Rectal smooth muscle tissue (tissue), 1 donor: Measurements from ENCODE around the gene TOP3A.
"Not testable (repeated sequence)": the region's sequence is repeated elsewhere in the genome, so short reads cannot be mapped to it uniquely, and the experiment has no call there.

Experiments
- H3K27ac ChIP-seq: one replicate; pipeline ENCODE4 v1.7.0; 2013; ENCODE audit warnings: low read depth, low read length, inconsistent platforms
- H3K27me3 ChIP-seq: one replicate; pipeline ENCODE4 v1.7.0; 2013; ENCODE audit warnings: low read length; ENCODE audit not compliant: control insufficient read depth, insufficient read depth
- H3K36me3 ChIP-seq: one replicate; pipeline ENCODE4 v1.7.0; 2013; ENCODE audit warnings: low read length; ENCODE audit not compliant: control insufficient read depth, insufficient read depth
- H3K4me1 ChIP-seq: one replicate; pipeline ENCODE4 v1.7.0; 2013; ENCODE audit warnings: low read length; ENCODE audit not compliant: control insufficient read depth, insufficient read depth
- H3K4me3 ChIP-seq: one replicate; pipeline ENCODE4 v1.7.0; 2013; ENCODE audit warnings: low read length
- H3K9ac ChIP-seq: one replicate; pipeline ENCODE4 v1.7.0; 2013; ENCODE audit warnings: low read length

Gene TOP3A

DNA sequence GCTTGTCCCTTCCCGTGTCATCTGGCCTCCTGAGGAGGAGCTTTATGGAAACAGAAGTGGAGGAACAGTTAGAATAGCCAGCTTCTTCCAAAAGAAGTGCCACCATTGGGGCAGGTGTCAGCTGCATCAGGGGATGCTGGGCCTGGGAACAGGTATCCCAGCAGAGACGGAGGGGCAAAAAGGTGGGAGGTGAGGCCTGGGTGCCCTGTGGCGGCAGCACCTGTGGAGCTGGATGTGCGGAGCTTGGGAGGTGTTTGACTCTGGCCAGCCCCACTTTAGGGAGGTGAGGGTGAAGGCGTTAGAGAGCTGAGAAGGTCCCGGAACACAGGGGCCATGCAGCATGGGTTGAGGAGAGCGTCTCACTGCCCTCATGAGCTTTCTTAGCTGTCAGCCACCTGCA lies 5.5 kb upstream of the TOP3A start:
- Histone ChIP-seq H3K9ac (no peak overlapping the region), H3K27me3 (no peaks in the 10 kb centered on the region), H3K27ac (no peak overlapping the region), H3K4me3 (peak overlapping the region; percentile 33), H3K4me1 (peaks cover 25% of the 10 kb centered on the region), H3K36me3 (peaks cover 30% of the 10 kb centered on the region)

DNA sequence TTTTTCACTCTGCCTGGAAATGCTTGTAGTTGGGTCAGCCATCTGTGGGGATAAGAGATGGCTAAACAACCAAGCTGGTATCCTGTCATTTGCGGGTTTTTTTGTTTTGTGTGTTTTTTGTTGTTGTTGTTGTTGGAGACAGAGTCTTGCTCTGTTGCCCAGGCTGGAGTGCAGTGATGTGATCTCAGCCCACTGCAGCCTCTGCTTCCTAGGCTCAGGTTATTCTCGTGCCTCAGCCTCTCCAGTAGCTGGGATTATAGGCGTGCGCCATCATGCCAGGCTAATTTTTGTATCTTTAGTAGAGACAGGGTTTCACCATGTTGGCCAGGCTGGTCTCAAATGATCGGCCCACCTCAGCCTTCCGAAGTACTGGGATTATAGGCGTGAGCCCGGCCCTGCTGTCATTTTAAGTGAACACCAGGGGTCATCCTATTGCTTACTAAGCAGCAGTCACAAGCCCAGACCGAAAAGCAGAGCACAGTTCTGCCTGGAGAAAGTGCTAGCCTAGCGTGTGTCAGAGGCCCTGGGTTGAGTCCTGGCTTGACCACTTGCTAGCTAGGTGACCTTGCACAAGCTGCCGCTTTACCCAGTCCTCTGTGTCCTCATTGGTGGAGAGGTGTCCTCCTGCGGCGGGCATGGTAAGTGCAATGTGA lies 4.9 kb upstream of the TOP3A start:
- H3K27ac ChIP-seq: no peak overlapping the region
- H3K4me1 ChIP-seq: peaks cover 25% of the 10 kb centered on the region
- H3K4me3 ChIP-seq: peak overlapping the region; percentile 33
- peaks cover 28% of the 10 kb centered on the region for H3K36me3 ChIP-seq
- no peak overlapping the region for H3K9ac ChIP-seq
- H3K27me3 ChIP-seq: no peaks in the 10 kb centered on the region

DNA sequence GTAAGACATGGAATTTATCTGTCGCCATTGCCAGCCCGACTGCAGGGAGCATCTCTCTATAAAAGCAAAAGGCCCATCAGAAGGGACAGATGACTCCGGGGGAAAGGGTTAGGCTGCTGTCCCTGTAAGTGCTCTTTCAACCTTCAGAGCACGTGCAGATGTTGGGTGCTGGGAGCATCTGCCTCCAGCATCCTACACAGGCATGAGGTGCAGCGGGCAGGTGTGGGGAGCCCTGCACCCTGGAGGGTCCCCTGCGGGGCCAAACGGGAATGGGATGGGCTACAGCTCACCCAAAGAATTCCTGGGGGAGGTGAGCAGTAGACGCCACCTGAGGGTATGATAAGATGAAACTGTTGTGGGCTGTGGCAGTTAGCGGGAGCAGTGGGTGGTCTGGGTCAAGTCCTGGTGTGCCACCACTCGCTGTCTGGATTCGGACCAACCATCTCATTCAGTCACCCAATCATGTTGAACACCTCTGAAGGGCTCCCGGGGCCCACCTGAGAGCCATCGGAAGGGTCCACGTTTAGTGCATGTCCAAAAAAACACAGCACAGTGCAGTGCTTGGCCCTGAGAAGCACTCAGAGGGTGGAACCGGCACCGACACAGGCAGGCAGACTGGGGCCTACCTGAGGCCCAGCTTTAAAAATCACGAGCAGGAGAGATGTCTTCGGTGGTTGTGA lies 4.1 kb upstream of the TOP3A start:
- no peak overlapping the region for H3K27ac ChIP-seq
- H3K9ac ChIP-seq: no peak overlapping the region
- peaks cover 21% of the 10 kb centered on the region for H3K36me3 ChIP-seq
- no peak overlapping the region for H3K4me3 ChIP-seq
- no peaks in the 10 kb centered on the region for H3K27me3 ChIP-seq
- peaks cover 29% of the 10 kb centered on the region for H3K4me1 ChIP-seq

DNA sequence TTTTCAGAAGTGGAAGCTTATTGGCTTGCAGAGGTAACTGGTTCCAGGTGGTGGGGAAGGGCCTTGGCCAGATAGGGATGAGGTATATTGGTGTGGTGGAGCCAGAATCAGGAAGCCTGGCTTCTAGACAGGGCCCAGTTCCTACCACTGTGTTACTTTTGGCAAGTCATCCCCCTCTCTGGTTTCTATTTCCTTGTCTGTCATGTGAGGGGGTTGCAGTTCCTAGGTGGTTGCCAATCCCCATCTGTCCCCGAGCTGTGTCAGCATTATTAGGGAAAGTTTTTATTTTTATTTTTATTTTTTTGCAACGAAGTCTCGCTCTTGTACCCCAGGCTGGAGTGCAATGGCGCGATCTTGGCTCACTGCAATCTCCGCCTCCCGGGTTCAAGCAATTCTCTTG lies 3.3 kb upstream of the TOP3A start:
- Histone ChIP-seq H3K4me3 (no peak overlapping the region), H3K36me3 (peaks cover 13% of the 10 kb centered on the region), H3K9ac (no peak overlapping the region), H3K27me3 (no peaks in the 10 kb centered on the region), H3K4me1 (peaks cover 34% of the 10 kb centered on the region), H3K27ac (no peak overlapping the region)

DNA sequence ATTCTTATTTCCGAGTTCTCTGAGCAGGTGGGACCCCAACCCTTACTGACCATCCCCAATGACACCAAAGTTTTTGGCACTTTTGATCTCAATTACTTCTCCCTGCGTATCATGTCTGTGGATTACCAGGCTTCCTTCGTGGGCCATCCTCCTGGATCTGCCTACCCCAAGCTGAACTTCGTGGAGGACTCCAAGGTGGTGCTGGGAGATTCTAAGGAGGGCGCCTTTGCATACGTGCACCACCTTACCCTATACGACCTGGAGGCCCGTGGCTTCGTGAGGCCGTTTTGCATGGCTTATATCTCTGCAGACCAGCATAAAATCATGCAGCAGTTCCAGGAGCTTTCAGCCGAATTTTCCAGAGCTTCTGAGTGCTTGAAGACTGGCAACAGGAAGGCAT lies 1.2 kb upstream of the TOP3A start:
- Histone ChIP-seq H3K4me3 (peak overlapping the region; percentile 95), H3K27me3 (no peaks in the 10 kb centered on the region), H3K36me3 (peaks cover 3% of the 10 kb centered on the region), H3K4me1 (peaks cover 34% of the 10 kb centered on the region), H3K27ac (peak overlapping the region; percentile 92), H3K9ac (peak overlapping the region; percentile 1)

DNA sequence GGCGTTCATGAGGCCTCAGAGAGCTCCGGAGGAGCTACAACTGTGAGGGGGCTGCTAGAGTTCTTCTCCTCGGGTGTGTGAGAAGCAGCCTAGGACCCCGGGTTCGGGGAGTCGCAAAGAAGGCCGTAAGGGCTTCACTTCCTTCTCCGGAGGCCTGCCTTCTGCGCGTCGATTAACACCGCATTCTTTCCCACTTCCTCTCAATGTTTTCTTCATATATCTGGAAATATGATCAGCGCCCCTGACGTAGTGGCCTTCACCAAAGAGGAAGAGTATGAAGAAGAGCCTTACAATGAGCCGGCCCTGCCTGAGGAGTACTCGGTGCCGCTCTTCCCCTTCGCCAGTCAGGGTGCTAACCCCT lies 748 bp upstream of the TOP3A start:
- peak overlapping the region; percentile 86 for H3K9ac ChIP-seq
- H3K4me3 ChIP-seq: peak overlapping the region; percentile 95
- peaks cover 34% of the 10 kb centered on the region for H3K4me1 ChIP-seq
- H3K36me3 ChIP-seq: peaks cover 3% of the 10 kb centered on the region
- no peaks in the 10 kb centered on the region for H3K27me3 ChIP-seq
- H3K27ac ChIP-seq: peak overlapping the region; percentile 92

DNA sequence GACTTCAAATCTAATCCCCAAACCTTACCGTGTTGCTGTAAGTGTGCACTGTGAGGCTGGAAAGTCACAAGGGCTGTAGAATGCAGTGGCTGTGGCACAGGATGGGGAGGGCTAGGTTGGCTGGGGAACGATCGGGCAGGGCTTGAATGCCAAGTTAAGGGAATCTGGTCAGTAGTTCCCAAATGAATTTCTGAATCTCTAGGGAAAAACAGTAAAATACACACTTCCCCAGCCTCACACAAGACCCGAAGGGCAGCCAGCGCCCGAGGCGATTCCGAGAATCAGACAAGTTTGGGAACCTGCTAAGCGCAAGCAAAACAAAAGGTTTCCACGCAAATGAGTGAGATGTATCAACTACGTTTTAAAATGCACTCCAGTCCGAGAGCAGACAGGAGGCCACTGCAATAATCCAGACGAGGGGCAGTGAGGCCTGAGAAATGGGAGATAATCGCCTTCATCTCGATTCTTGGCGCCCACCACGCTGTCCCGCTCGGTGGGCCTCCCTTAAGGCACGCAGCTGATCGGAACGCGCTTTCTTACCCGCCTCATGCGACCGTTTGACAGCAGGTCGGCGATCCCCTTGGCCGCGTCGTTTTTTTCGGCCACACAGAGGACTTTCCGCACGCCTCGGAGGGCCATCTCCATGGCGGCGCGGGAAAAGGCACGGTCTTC lies 599 bp downstream of the TOP3A start:
- Histone ChIP-seq H3K36me3 (peaks cover under 1% of the 10 kb centered on the region), H3K4me1 (peaks cover 28% of the 10 kb centered on the region), H3K27me3 (no peaks in the 10 kb centered on the region), H3K4me3 (peak overlapping the region; percentile 95), H3K27ac (peak overlapping the region; percentile 92), H3K9ac (peak overlapping the region; percentile 19)

DNA sequence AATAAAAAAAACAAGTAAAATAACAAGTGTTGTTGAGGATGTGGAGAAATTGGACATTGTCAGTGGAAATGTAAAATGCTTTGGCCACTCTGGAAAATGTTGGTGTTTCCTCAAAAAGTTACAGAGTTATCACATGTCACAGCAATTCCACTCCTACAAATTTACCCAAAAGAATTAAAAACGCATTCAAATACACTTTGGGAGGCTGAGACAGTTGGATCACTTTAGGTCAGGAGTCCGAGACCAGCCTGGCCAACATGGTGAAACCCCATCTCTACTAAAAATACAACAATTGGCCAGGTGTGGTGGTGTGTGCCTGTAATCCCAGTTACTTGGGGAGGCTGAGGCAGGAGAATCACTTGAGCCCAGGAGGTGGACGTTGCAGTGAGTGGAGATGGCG lies 5.6 kb downstream of the TOP3A start:
- peaks cover 16% of the 10 kb centered on the region for H3K36me3 ChIP-seq
- no peak overlapping the region for H3K9ac ChIP-seq
- H3K4me3 ChIP-seq: no peak overlapping the region
- peaks cover 8% of the 10 kb centered on the region for H3K4me1 ChIP-seq
- no peak overlapping the region for H3K27ac ChIP-seq
- H3K27me3 ChIP-seq: no peaks in the 10 kb centered on the region

DNA sequence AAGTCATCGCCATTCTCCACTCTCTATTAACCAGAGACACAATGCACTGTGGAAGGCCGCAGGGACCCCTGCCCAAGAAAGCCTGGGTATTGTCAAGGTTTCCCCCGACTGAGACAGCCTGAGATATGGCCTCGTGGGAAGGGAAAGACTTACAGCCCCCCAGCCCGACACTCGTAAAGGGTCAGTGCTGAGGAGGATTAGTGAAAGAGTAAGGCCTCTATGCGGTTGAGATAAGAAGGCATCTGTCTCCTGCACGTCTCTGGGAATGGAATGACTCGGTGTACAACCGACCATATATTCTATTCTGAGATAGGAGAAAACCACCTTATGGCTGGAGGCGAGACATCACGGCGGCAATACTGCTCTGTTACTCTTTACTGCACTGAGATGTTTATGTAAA lies 11.6 kb downstream of the TOP3A start:
- not testable (repeated sequence) for H3K4me3 ChIP-seq, H3K27me3 ChIP-seq, H3K9ac ChIP-seq, H3K27ac ChIP-seq, H3K4me1 ChIP-seq
- H3K36me3 ChIP-seq: peaks cover 46% of the 10 kb centered on the region

DNA sequence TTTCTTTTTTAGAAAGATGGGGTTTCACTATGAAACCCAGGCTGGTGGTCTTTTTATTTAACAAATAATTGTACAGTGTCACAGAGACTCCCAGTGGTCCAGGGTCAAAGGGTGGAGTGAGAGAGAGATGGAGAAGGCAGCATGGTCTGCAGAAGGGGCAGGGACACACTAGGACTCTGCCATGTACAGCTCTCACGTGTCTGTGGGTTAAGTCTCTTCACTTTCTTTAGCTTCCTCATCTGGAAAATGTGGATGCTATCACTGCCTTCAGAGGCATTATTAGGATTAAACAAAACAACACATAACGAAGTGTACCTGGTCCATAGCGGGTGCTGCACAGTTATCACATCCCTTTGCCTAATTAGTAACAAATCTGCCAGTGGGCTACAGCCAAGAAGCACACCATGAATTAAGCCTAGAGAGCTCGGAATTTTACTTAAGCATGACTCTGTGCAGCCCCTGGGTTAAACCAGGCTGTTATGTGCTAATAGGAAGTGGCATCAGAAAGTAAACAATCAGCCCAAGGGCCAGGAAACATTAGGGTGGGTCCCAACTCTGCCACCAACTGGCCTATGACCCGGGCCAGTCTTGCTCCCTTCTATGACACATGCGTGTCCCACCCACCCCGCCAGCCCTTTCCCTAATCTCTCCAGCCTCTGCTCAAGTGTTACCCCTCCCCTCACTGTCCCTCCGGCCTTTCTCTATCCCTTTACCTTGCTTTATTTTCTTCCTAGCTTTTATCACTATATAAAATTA lies 13.9 kb downstream of the TOP3A start:
- H3K27me3 ChIP-seq: no peaks in the 10 kb centered on the region
- no peak overlapping the region for H3K4me3 ChIP-seq
- H3K36me3 ChIP-seq: peaks cover 37% of the 10 kb centered on the region
- H3K27ac ChIP-seq: no peak overlapping the region
- no peaks in the 10 kb centered on the region for H3K4me1 ChIP-seq
- no peak overlapping the region for H3K9ac ChIP-seq

DNA sequence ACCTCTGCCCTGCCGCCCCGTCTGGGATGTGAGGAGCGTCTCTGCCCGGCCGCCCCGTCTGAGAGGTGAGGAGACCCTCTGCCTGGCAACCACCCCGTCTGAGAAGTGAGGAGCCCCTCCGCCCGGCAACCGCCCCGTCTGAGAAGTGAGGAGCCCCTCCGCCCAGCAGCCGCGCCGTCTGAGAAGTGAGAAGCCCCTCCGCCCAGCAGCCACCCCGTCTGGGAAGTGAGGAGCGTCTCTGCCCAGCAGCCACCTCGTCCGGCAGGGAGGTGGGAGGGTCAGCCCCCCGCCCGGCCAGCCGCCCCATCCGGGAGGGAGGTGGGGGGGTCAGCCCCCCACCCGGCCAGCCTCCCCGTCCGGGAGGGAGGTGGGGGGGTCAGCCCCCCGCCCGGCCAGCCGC lies 16.7 kb downstream of the TOP3A start:
- peaks cover 21% of the 10 kb centered on the region for H3K36me3 ChIP-seq
- not testable (repeated sequence) for H3K4me1 ChIP-seq, H3K9ac ChIP-seq, H3K27ac ChIP-seq, H3K27me3 ChIP-seq, H3K4me3 ChIP-seq

DNA sequence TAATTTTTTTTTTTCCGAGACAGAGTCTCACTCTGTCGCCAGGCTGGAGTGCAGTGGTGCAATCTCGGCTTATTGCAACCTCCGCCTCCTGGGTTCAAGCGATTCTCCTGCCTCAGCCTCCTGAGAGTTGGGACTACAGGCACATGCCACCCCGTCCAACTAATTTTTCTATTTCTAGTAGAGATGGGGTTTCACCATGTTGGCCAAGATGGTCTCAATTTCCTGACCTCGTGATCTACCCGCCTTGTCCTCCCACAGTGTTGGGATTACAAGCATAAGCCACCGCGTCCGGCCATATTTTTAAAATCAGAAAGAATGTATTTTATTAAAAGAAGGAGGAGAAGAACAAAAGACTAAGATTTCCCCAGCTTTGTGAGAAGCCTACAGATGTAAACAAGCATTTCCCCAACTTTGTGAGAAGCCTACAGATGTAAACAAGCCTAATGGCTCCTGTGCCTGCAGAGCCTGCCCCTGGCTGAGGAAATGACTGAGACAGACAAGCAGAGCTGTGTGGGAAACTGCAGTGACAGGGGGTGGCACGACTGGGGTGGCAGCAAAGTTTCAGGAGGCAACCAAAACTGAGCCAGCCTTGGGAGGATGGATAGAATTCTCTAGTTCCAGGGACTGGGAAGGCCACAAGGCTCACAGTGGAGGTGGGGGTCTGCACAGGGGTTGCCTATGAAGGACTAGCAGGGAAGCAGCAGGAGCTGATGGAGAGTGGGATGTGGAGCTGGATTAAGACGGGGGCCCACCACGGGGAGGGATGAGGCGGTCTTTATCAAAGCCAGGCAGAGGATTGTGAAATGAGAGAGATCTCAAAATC lies 22.9 kb downstream of the TOP3A start:
- Histone ChIP-seq H3K27me3 (no peaks in the 10 kb centered on the region), H3K27ac (no peak overlapping the region), H3K36me3 (peaks cover 24% of the 10 kb centered on the region), H3K9ac (no peak overlapping the region), H3K4me3 (no peak overlapping the region), H3K4me1 (no peaks in the 10 kb centered on the region)
